Parathyroid adenoma (tissue), 2 donors: ENCODE results near the gene IRF4.
"Not testable (repeated sequence)": the region's sequence is repeated elsewhere in the genome, so short reads cannot be mapped to it uniquely, and the experiment has no call there.

ENCODE experiments used
- H2AFZ ChIP-seq: fragments of 300-600 bp; sonication (generic); one replicate; pipeline ENCODE4 v1.7.0; 2017; ENCODE audit warnings: antibody characterized with exemption, mild to moderate bottlenecking
- H3K27ac ChIP-seq: fragments of 300-600 bp; sonication (generic); one replicate; pipeline ENCODE4 v1.7.0; 2017
- H3K27me3 ChIP-seq: fragments of 300-600 bp; sonication (generic); one replicate; pipeline ENCODE4 v1.7.0; 2017; ENCODE audit warnings: low read length; ENCODE audit not compliant: control insufficient read depth, insufficient read depth
- H3K36me3 ChIP-seq: fragments of 300-600 bp; sonication (generic); one replicate; pipeline ENCODE4 v1.7.0; 2017; ENCODE audit warnings: low read length; ENCODE audit not compliant: control insufficient read depth, insufficient read depth
- H3K4me1 ChIP-seq: fragments of 300-600 bp; sonication (generic); one replicate; pipeline ENCODE4 v1.7.0; 2017; ENCODE audit warnings: control low read depth
- H3K4me2 ChIP-seq: fragments of 300-600 bp; sonication (generic); one replicate; pipeline ENCODE4 v1.7.0; 2017; ENCODE audit warnings: low read length
- H3K4me3 ChIP-seq: fragments of 300-600 bp; sonication (generic); one replicate; pipeline ENCODE4 v1.7.0; 2017; ENCODE audit warnings: low read depth, low read length
- H3K79me2 ChIP-seq: fragments of 300-600 bp; sonication (generic); one replicate; pipeline ENCODE4 v1.7.0; 2017; ENCODE audit warnings: control low read depth
- H3K9ac ChIP-seq: fragments of 300-600 bp; sonication (generic); one replicate; pipeline ENCODE4 v1.7.0; 2017; ENCODE audit warnings: mild to moderate bottlenecking
- H3K9me3 ChIP-seq: fragments of 300-600 bp; sonication (generic); one replicate; pipeline ENCODE4 v1.7.0; 2017; ENCODE audit warnings: low read length; ENCODE audit not compliant: control insufficient read depth
- CTCF ChIP-seq: fragments of 300-600 bp; sonication (generic); IDR thresholded peaks from one replicate; pipeline ENCODE4 v1.7.0; 2017; ENCODE audit warnings: antibody characterized with exemption, mild to moderate bottlenecking
- donor health status: primary hyperparathyroidism.

IRF4 gene

GRCh38 chr6:367891-368630 is 23.5 kb upstream of the IRF4 start:
- no peak overlapping the region for H3K27ac ChIP-seq
- no peaks in the 10 kb centered on the region for H3K4me1 ChIP-seq
- H2AFZ ChIP-seq = no peak overlapping the region
- no peaks in the 10 kb centered on the region for H3K79me2 ChIP-seq
- H3K4me2 ChIP-seq = no peak overlapping the region
- no peak overlapping the region for H3K9ac ChIP-seq
- peaks cover 5% of the 10 kb centered on the region for H3K27me3 ChIP-seq
- H3K9me3 ChIP-seq = no peaks in the 10 kb centered on the region
- TF ChIP-seq CTCF = no peak
- H3K4me3 ChIP-seq = no peak overlapping the region
- H3K36me3 ChIP-seq = no peaks in the 10 kb centered on the region

- Histone ChIP-seq H3K4me1 (no peaks in the 10 kb centered on the region), H3K36me3 (no peaks in the 10 kb centered on the region), H3K27me3 (peaks cover 5% of the 10 kb centered on the region), H3K4me2 (no peak overlapping the region), H3K9ac (no peak overlapping the region), H3K79me2 (no peaks in the 10 kb centered on the region), H3K9me3 (no peaks in the 10 kb centered on the region), H3K27ac (no peak overlapping the region), H2AFZ (no peak overlapping the region), H3K4me3 (no peak overlapping the region)
- no peak for TF ChIP-seq CTCF
Measured at GRCh38 chr6:369559-370431, 21.8 kb upstream of the IRF4 start.

GRCh38 chr6:370555-370954 is 21.0 kb upstream of the IRF4 start:
- Histone ChIP-seq H3K4me2 (no peak overlapping the region), H3K4me3 (no peak overlapping the region), H2AFZ (no peak overlapping the region), H3K27ac (no peak overlapping the region), H3K36me3 (no peaks in the 10 kb centered on the region), H3K9ac (no peak overlapping the region), H3K9me3 (no peaks in the 10 kb centered on the region), H3K27me3 (peaks cover 5% of the 10 kb centered on the region), H3K79me2 (no peaks in the 10 kb centered on the region), H3K4me1 (no peaks in the 10 kb centered on the region)
- no peak for TF ChIP-seq CTCF

- not testable (repeated sequence) for H3K79me2 ChIP-seq, H3K4me2 ChIP-seq, H3K27me3 ChIP-seq, H2AFZ ChIP-seq, H3K27ac ChIP-seq, H3K4me1 ChIP-seq, H3K4me3 ChIP-seq, H3K36me3 ChIP-seq, H3K9me3 ChIP-seq, H3K9ac ChIP-seq
Measured at GRCh38 chr6:371851-372250, 19.7 kb upstream of the IRF4 start.

GRCh38 chr6:372336-372911 is 19.1 kb upstream of the IRF4 start:
- TF ChIP-seq CTCF = no peak
- H3K4me3 ChIP-seq = no peak overlapping the region
- H3K36me3 ChIP-seq = no peaks in the 10 kb centered on the region
- H3K79me2 ChIP-seq = no peaks in the 10 kb centered on the region
- peaks cover 5% of the 10 kb centered on the region for H3K27me3 ChIP-seq
- no peak overlapping the region for H2AFZ ChIP-seq
- H3K4me1 ChIP-seq = no peaks in the 10 kb centered on the region
- no peaks in the 10 kb centered on the region for H3K9me3 ChIP-seq
- no peak overlapping the region for H3K9ac ChIP-seq
- no peak overlapping the region for H3K27ac ChIP-seq
- H3K4me2 ChIP-seq = no peak overlapping the region
